Thyroid gland (tissue), 4 donors: Measurements from ENCODE around the gene ATL1. TPM values are rescaled to one million over a fixed set of nuclear protein-coding genes. Genes with fewer than 3 reads are reported as not detected.

Experiments
- DNase-seq, 2 donors: peaks; one replicate each; pipeline ENCODE4 v3.0.0-alpha.2; 2019
- H3K27ac ChIP-seq, 3 donors: fragments of 200-600 bp; sonication (generic); 1 replicate in 2 of 3; 2 replicates in 1 of 3; pipeline ENCODE4 v1.5.1; 2016 to 2019; ENCODE audit warnings: mild to moderate bottlenecking in 1 of 3, moderate library complexity in 1 of 3
- H3K27me3 ChIP-seq: fragments of 200-600 bp; sonication (generic); one replicate; pipeline ENCODE4 v1.5.1; 2019
- H3K36me3 ChIP-seq, 2 donors: fragments of 200-600 bp; sonication (generic); one replicate each; pipeline ENCODE4 v1.5.1; 2016 to 2019
- H3K4me1 ChIP-seq, 2 donors: fragments of 200-600 bp; sonication (generic); one replicate each; pipeline ENCODE4 v1.5.1; 2017 to 2019
- H3K4me3 ChIP-seq, 3 donors: fragments of 200-600 bp; sonication (generic); replicated peaks in 1 of 3; 1 replicate in 2 of 3; 2 replicates in 1 of 3; pipeline ENCODE4 v1.5.1; 2016; ENCODE audit warnings: mild to moderate bottlenecking in 1 of 3
- H3K9me3 ChIP-seq: fragments of 200-600 bp; sonication (generic); one replicate; pipeline ENCODE4 v1.5.1; 2017
- CTCF ChIP-seq, 6 experiments: fragments of 200-600 bp in 3 of 6; fragments of 450-650 bp in 3 of 6; sonication (generic) in 3 of 6; IDR thresholded peaks; one replicate each; pipeline ENCODE4 v1.5.1; 2016 to 2019; ENCODE audit warnings: antibody characterized with exemption in 6 of 6, mild to moderate bottlenecking in 2 of 6, inconsistent platforms in 1 of 6, moderate library complexity in 1 of 6
- POLR2A ChIP-seq, 2 donors: fragments of 450-650 bp; IDR thresholded peaks; one replicate each; pipeline ENCODE4 v1.6.1; 2017; ENCODE audit warnings: antibody characterized with exemption in 2 of 2, mild to moderate bottlenecking in 2 of 2, moderate library complexity in 1 of 2
- WGBS, 2 donors: methylation state at CpG; one replicate each; pipeline ENCODE4 v1.1.5; 2017; 5-methylcytosine and 5-hydroxymethylcytosine counted together
- intact Hi-C: fragments of 100-400 bp; cut with DNase I; formaldehyde crosslinking; loops from one replicate; pipeline ENCODE4 v1.15.1; 2023
- total RNA-seq, 4 donors: library from RNA; depleted of rRNA; stranded (reverse); fragments of >200 nt; gene quantifications; one replicate each; pipeline ENCODE4 v1.2.3, GENCODE V29; 2016

The ATL1 gene
- total RNA-seq, 4 donors from 2014 or later = 2.1 to 5.4 (median 4.6) TPM

- no peak overlapping the region for H3K4me3 ChIP-seq
- intact Hi-C loops = no loop called here
- no peaks in the 10 kb centered on the region for H3K9me3 ChIP-seq
- H3K27me3 ChIP-seq = no peaks in the 10 kb centered on the region
- 90 to 92% methylated on average over 1 of the region's 1 CpG for WGBS, 2 donors
- H3K36me3 ChIP-seq = no peaks in the 10 kb centered on the region
- no peak for DNase-seq
- H3K4me1 ChIP-seq = peaks cover 0 to 6% of the 10 kb centered on the region in 2 donors
- TF ChIP-seq CTCF (IDR thresholded peaks at IDR 0.05) (no peak), POLR2A (IDR thresholded peaks at IDR 0.05) (no peak)
- no peak overlapping the region for H3K27ac ChIP-seq
These were observed 50.5 kb downstream of the ATL1 start for GRCh38 chr14:50610465-50610864.

GRCh38 chr14:50612806-50613205 is 52.9 kb downstream of the ATL1 start:
- H3K4me3 ChIP-seq = no peak overlapping the region
- no peak for TF ChIP-seq POLR2A (IDR thresholded peaks at IDR 0.05)
- no peak for TF ChIP-seq CTCF (IDR thresholded peaks at IDR 0.05)
- H3K36me3 ChIP-seq = no peaks in the 10 kb centered on the region
- 96 to 97% methylated on average over 3 of the region's 3 CpGs for WGBS, 2 donors
- no peaks in the 10 kb centered on the region for H3K27me3 ChIP-seq
- intact Hi-C loops = no loop called here
- H3K9me3 ChIP-seq = no peaks in the 10 kb centered on the region
- H3K4me1 ChIP-seq = no peaks in the 10 kb centered on the region
- DNase-seq = no peak
- no peak overlapping the region for H3K27ac ChIP-seq

DNA sequence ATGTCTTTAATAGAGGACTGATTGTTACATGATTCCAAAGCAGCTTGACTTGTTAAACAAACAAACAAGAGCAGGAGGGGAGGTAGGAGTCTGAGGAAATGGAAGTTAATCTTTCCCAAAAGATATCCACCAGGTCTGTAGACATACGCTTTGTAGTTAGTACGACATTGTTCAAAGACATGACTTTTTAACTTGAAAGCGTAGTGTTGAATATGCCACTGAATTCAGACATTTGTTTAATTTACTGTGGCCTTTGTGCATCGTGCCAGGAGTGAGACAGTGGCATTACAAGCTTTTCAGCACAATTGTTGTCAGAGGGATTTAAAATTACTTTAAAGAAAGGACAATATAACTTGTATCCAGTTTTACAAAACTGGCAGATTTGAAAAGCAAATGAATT is 55.1 kb downstream of the ATL1 start:
- Histone ChIP-seq H3K4me1 (peaks cover 0 to 7% of the 10 kb centered on the region in 2 donors), H3K27me3 (no peaks in the 10 kb centered on the region), H3K9me3 (no peaks in the 10 kb centered on the region), H3K36me3 (no peaks in the 10 kb centered on the region), H3K27ac (no peak overlapping the region), H3K4me3 (no peak overlapping the region)
- no peak for TF ChIP-seq CTCF (IDR thresholded peaks at IDR 0.05)
- no peak for TF ChIP-seq POLR2A (IDR thresholded peaks at IDR 0.05)
- WGBS, 2 donors = 64 to 87% methylated on average over 4 of the region's 4 CpGs
- no peak for DNase-seq
- intact Hi-C loops = no loop called here

GRCh38 chr14:50615552-50615951 is 55.6 kb downstream of the ATL1 start:
- 97 to 100% methylated on average over 2 of the region's 2 CpGs for WGBS, 2 donors
- DNase-seq = no peak
- Histone ChIP-seq H3K4me3 (no peak overlapping the region), H3K9me3 (no peaks in the 10 kb centered on the region), H3K36me3 (no peaks in the 10 kb centered on the region), H3K4me1 (peaks cover 0 to 7% of the 10 kb centered on the region in 2 donors), H3K27me3 (no peaks in the 10 kb centered on the region), H3K27ac (no peak overlapping the region)
- intact Hi-C loops = no loop called here
- no peak for TF ChIP-seq CTCF (IDR thresholded peaks at IDR 0.05)
- TF ChIP-seq POLR2A (IDR thresholded peaks at IDR 0.05) = no peak

GRCh38 chr14:50616275-50616674 is 56.3 kb downstream of the ATL1 start:
- no peak overlapping the region for H3K27ac ChIP-seq
- intact Hi-C loops = no loop called here
- H3K9me3 ChIP-seq = no peaks in the 10 kb centered on the region
- H3K4me1 ChIP-seq = peaks cover 0 to 7% of the 10 kb centered on the region in 2 donors
- 92 to 94% methylated on average over 2 of the region's 2 CpGs for WGBS, 2 donors
- DNase-seq = no peak
- H3K36me3 ChIP-seq = no peaks in the 10 kb centered on the region
- no peak overlapping the region for H3K4me3 ChIP-seq
- TF ChIP-seq POLR2A (IDR thresholded peaks at IDR 0.05) (no peak), CTCF (IDR thresholded peaks at IDR 0.05) (no peak)
- H3K27me3 ChIP-seq = no peaks in the 10 kb centered on the region
